ENCODE results near the gene TGFBR2.
A peak's percentile ranks its signal among the peaks of the same experiment; 100 is the strongest.

The TGFBR2 gene

DNA sequence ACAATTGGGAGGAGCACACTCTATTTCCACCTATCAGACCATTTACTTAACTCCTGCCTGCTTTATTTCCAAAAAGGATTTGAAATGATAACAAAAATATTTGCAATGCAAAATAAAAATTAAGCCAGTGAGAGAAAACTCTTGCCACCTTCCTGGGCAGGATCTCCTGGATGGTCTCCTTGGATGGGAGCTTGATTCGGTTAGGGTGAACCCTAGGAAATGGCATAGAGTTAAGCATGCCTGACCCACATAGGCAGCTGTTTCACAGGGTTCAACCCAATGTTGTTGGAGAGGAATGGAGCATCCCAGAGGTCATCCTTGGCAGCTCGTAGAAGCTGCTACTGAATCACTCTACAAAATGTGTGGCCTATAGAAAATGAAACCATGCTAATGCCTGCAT lies 83.8 kb downstream of the TGFBR2 start:
- no peak overlapping the region for H3K4me3 ChIP-seq (replicated peaks; ENCODE audit: low read depth, low read length)
- DNase-seq (ENCODE audit: extremely low read depth, low read depth) = no peak
- TF ChIP-seq CTCF (IDR thresholded peaks at IDR 0.05; ENCODE audit: low read depth, low read length, missing control alignments) = no peak

DNA sequence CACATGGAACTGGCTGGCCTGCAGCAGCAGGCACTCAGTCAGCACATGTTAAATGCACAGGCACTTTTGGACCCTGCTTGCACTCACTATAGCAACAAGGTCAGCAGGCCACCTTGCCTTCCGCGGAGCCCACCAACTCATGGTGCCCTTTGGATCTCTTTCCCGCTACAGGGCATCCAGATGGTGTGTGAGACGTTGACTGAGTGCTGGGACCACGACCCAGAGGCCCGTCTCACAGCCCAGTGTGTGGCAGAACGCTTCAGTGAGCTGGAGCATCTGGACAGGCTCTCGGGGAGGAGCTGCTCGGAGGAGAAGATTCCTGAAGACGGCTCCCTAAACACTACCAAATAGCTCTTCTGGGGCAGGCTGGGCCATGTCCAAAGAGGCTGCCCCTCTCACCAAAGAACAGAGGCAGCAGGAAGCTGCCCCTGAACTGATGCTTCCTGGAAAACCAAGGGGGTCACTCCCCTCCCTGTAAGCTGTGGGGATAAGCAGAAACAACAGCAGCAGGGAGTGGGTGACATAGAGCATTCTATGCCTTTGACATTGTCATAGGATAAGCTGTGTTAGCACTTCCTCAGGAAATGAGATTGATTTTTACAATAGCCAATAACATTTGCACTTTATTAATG lies 85.0 kb downstream of the TGFBR2 start:
- DNase-seq (ENCODE audit: extremely low read depth, low read depth) = no peak
- no peak for TF ChIP-seq CTCF (IDR thresholded peaks at IDR 0.05; ENCODE audit: low read depth, low read length, missing control alignments)
- no peak overlapping the region for H3K4me3 ChIP-seq (replicated peaks; ENCODE audit: low read depth, low read length)

DNA sequence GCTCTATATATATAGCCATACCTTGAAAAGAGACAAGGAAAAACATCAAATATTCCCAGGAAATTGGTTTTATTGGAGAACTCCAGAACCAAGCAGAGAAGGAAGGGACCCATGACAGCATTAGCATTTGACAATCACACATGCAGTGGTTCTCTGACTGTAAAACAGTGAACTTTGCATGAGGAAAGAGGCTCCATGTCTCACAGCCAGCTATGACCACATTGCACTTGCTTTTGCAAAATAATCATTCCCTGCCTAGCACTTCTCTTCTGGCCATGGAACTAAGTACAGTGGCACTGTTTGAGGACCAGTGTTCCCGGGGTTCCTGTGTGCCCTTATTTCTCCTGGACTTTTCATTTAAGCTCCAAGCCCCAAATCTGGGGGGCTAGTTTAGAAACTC lies 85.5 kb downstream of the TGFBR2 start:
- no peak overlapping the region for H3K4me3 ChIP-seq (replicated peaks; ENCODE audit: low read depth, low read length)
- TF ChIP-seq CTCF (IDR thresholded peaks at IDR 0.05; ENCODE audit: low read depth, low read length, missing control alignments) = no peak
- DNase-seq (ENCODE audit: extremely low read depth, low read depth) = no peak

- no peak for DNase-seq (ENCODE audit: extremely low read depth, low read depth)
- no peak overlapping the region for H3K4me3 ChIP-seq (replicated peaks; ENCODE audit: low read depth, low read length)
- TF ChIP-seq CTCF (IDR thresholded peaks at IDR 0.05; ENCODE audit: low read depth, low read length, missing control alignments) = no peak
Observed at GRCh38 chr3:30692498-30693130, 86.2 kb downstream of the TGFBR2 start.

DNA sequence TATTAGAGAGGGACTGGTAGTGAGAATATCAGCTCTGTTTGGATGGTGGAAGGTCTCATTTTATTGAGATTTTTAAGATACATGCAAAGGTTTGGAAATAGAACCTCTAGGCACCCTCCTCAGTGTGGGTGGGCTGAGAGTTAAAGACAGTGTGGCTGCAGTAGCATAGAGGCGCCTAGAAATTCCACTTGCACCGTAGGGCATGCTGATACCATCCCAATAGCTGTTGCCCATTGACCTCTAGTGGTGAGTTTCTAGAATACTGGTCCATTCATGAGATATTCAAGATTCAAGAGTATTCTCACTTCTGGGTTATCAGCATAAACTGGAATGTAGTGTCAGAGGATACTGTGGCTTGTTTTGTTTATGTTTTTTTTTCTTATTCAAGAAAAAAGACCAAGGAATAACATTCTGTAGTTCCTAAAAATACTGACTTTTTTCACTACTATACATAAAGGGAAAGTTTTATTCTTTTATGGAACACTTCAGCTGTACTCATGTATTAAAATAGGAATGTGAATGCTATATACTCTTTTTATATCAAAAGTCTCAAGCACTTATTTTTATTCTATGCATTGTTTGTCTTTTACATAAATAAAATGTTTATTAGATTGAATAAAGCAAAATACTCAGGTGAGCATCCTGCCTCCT lies 87.2 kb downstream of the TGFBR2 start:
- no peak overlapping the region for H3K4me3 ChIP-seq (replicated peaks; ENCODE audit: low read depth, low read length)
- TF ChIP-seq CTCF (IDR thresholded peaks at IDR 0.05; ENCODE audit: low read depth, low read length, missing control alignments) = peak; percentile 71
- peak; percentile 65 for DNase-seq (ENCODE audit: extremely low read depth, low read depth)

DNA sequence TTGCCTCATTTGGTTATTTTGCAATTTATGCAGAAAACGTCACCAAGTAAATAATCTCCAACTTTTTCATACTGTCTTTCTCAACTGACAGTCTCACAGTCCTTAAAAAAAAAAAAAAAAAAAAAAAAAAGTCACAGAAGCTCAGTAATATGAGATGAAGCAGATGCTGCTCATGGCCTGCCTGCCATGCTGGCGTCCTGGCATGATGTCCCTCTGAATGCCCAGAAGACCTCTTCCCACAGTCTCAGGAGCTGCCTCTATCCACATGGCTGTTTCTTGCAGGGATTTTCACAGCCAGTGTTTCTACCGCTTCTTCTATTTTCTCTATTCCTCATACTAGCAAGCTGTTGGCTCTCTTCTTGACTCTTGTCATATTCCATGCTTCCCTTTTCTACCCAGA lies 87.7 kb downstream of the TGFBR2 start:
- H3K4me3 ChIP-seq (replicated peaks; ENCODE audit: low read depth, low read length) = no peak overlapping the region
- no peak for DNase-seq (ENCODE audit: extremely low read depth, low read depth)
- TF ChIP-seq CTCF (IDR thresholded peaks at IDR 0.05; ENCODE audit: low read depth, low read length, missing control alignments) = no peak
